Testis (tissue), 3 donors: ENCODE data around the gene SCEL. TPM values are rescaled to one million over a fixed set of nuclear protein-coding genes. Genes with fewer than 3 reads are reported as not detected.

Experiments used
- DNase-seq: peaks from one replicate; pipeline ENCODE4 v3.0.0-alpha.2; 2019
- H3K27ac ChIP-seq, 2 donors: fragments of 200-600 bp; sonication (generic); one replicate each; pipeline ENCODE4 v1.5.1; 2019
- H3K27me3 ChIP-seq: fragments of 200-600 bp; sonication (generic); one replicate; pipeline ENCODE4 v1.5.1; 2019
- H3K36me3 ChIP-seq: fragments of 200-600 bp; sonication (generic); one replicate; pipeline ENCODE4 v1.5.1; 2017; ENCODE audit warnings: low read depth; ENCODE audit errors: missing control alignments
- H3K4me1 ChIP-seq: fragments of 200-600 bp; sonication (generic); one replicate; pipeline ENCODE4 v1.5.1; 2019
- H3K4me3 ChIP-seq, 2 donors: fragments of 200-600 bp; sonication (generic); one replicate each; pipeline ENCODE4 v1.5.1; 2017 to 2019
- H3K9me3 ChIP-seq: fragments of 200-600 bp; sonication (generic); one replicate; pipeline ENCODE4 v1.5.1; 2017
- CTCF ChIP-seq, 3 experiments: fragments of 450-650 bp in 2 of 3; fragments of 200-600 bp in 1 of 3; sonication (generic) in 1 of 3; IDR thresholded peaks; one replicate each; pipeline ENCODE4 v1.5.1; 2016 to 2019; ENCODE audit warnings: antibody characterized with exemption in 3 of 3, mild to moderate bottlenecking in 2 of 3, moderate library complexity in 1 of 3
- POLR2A ChIP-seq: fragments of 450-650 bp; IDR thresholded peaks from one replicate; pipeline ENCODE4 v1.6.1; 2017; ENCODE audit warnings: antibody characterized with exemption, mild to moderate bottlenecking, moderate library complexity
- WGBS, 2 donors: methylation state at CpG; one replicate each; pipeline ENCODE4 v1.1.5; 2018; 5-methylcytosine and 5-hydroxymethylcytosine counted together
- intact Hi-C: fragments of 100-400 bp; cut with DNase I; formaldehyde crosslinking; loops from one replicate; pipeline ENCODE4 v1.15.1; 2023; ENCODE audit warnings: low total_unique reads
- polyA plus RNA-seq: library from polyadenylated mRNA; stranded (reverse); fragments of 350-450 nt; fragmentation: Illumina TruSeq; extraction: RNeasy Lipid Tissue Mini Kit (QIAGEN cat#74804); gene quantifications from one replicate; pipeline ENCODE4 v1.2.3, GENCODE V29; 2014; ENCODE audit warnings: low read depth, low replicate concordance; ENCODE audit not compliant: insufficient read depth
- total RNA-seq, 2 donors: library from RNA; depleted of rRNA; stranded (reverse); fragments of >200 nt; gene quantifications; one replicate each; pipeline ENCODE4 v1.2.3, GENCODE V29; 2016

The SCEL gene
- total and polyA plus RNA-seq, 3 donors from 2014 or later, result 2.5 to 3.5 (median 2.5) TPM

GRCh38 chr13:77596777-77597176 lies 61.3 kb downstream of the SCEL start:
- H3K4me3 ChIP-seq, result no peak overlapping the region
- H3K4me1 ChIP-seq, result no peaks in the 10 kb centered on the region
- DNase-seq, result no peak
- TF ChIP-seq CTCF (IDR thresholded peaks at IDR 0.05) (no peak), POLR2A (no peak)
- no peaks in the 10 kb centered on the region for H3K9me3 ChIP-seq
- intact Hi-C loops, result no loop called here
- 77 to 89% methylated on average over 1 of the region's 1 CpG for WGBS, 2 donors
- no peak overlapping the region for H3K27ac ChIP-seq
- no peaks in the 10 kb centered on the region for H3K27me3 ChIP-seq
- no peaks in the 10 kb centered on the region for H3K36me3 ChIP-seq

- no peaks in the 10 kb centered on the region for H3K36me3 ChIP-seq
- WGBS, 2 donors, result 72 to 74% methylated on average over 2 of the region's 2 CpGs
- no peaks in the 10 kb centered on the region for H3K27me3 ChIP-seq
- no peak overlapping the region for H3K27ac ChIP-seq
- DNase-seq, result no peak
- TF ChIP-seq CTCF (IDR thresholded peaks at IDR 0.05) (no peak), POLR2A (no peak)
- intact Hi-C loops, result no loop called here
- H3K4me3 ChIP-seq, result no peak overlapping the region
- no peaks in the 10 kb centered on the region for H3K4me1 ChIP-seq
- H3K9me3 ChIP-seq, result no peaks in the 10 kb centered on the region
These were observed 63.8 kb downstream of the SCEL start for GRCh38 chr13:77599351-77599750.

GRCh38 chr13:77600701-77601100 lies 65.2 kb downstream of the SCEL start:
- Histone ChIP-seq H3K9me3 (no peaks in the 10 kb centered on the region), H3K4me3 (no peak overlapping the region), H3K27me3 (no peaks in the 10 kb centered on the region), H3K27ac (no peak overlapping the region), H3K4me1 (no peaks in the 10 kb centered on the region), H3K36me3 (no peaks in the 10 kb centered on the region)
- TF ChIP-seq CTCF (IDR thresholded peaks at IDR 0.05) (no peak), POLR2A (no peak)
- 88 to 89% methylated on average over 2 of the region's 2 CpGs for WGBS, 2 donors
- intact Hi-C loops, result no loop called here
- DNase-seq, result no peak

GRCh38 chr13:77611068-77611467 lies 75.6 kb downstream of the SCEL start:
- no peak overlapping the region for H3K4me3 ChIP-seq
- no peaks in the 10 kb centered on the region for H3K36me3 ChIP-seq
- no peak overlapping the region for H3K27ac ChIP-seq
- WGBS, 2 donors, result 73 to 94% methylated on average over 1 of the region's 1 CpG
- intact Hi-C loops, result no loop called here
- no peaks in the 10 kb centered on the region for H3K27me3 ChIP-seq
- H3K9me3 ChIP-seq, result no peaks in the 10 kb centered on the region
- DNase-seq, result no peak
- TF ChIP-seq POLR2A, result no peak
- no peak for TF ChIP-seq CTCF (IDR thresholded peaks at IDR 0.05)
- H3K4me1 ChIP-seq, result no peaks in the 10 kb centered on the region

GRCh38 chr13:77616027-77616426 lies 80.5 kb downstream of the SCEL start:
- DNase-seq, result no peak
- Histone ChIP-seq H3K36me3 (no peaks in the 10 kb centered on the region), H3K27ac (no peak overlapping the region), H3K9me3 (no peaks in the 10 kb centered on the region), H3K4me3 (no peak overlapping the region), H3K27me3 (no peaks in the 10 kb centered on the region), H3K4me1 (no peaks in the 10 kb centered on the region)
- intact Hi-C loops, result no loop called here
- TF ChIP-seq CTCF (IDR thresholded peaks at IDR 0.05), result no peak
- no peak for TF ChIP-seq POLR2A
